Activated CD4-positive, alpha-beta memory T cell treated with anti-CD3 and anti-CD28 coated beads for 36 hours (primary cell): Measurements from ENCODE around the gene CHI3L2. TPM values are rescaled to one million over a fixed set of nuclear protein-coding genes. Genes with fewer than 3 reads are reported as not detected.
A peak's percentile ranks its signal among the peaks of the same experiment; 100 is the strongest.

Source experiments
- CTCF ChIA-PET: fragments of 350-600 bp; sonication (Branson Sonifier 250); formaldehyde crosslinking; loops from one replicate; lab custom pipeline; 2021; ENCODE audit warnings: antibody characterized with exemption, inconsistent platforms; lab: Charles Lee
- POLR2A ChIA-PET: fragments of 350-600 bp; sonication (Branson Sonifier 250); formaldehyde crosslinking; loops from one replicate; lab custom pipeline; 2021; ENCODE audit warnings: antibody characterized with exemption; lab: Charles Lee
- DNase-seq: peaks from one replicate; pipeline ENCODE4 v3.0.0-alpha.2; 2020
- H3K27ac Mint-ChIP-seq: one replicate; pipeline ENCODE4 v1.8.0; 2021; ENCODE audit warnings: mixed read lengths
- H3K27me3 Mint-ChIP-seq: one replicate; pipeline ENCODE4 v1.8.0; 2021; ENCODE audit warnings: mixed read lengths
- H3K36me3 Mint-ChIP-seq: one replicate; pipeline ENCODE4 v1.8.0; 2021; ENCODE audit warnings: mixed read lengths
- H3K4me1 Mint-ChIP-seq: one replicate; pipeline ENCODE4 v1.8.0; 2021; ENCODE audit warnings: low read depth, mixed read lengths
- H3K4me3 Mint-ChIP-seq: one replicate; pipeline ENCODE4 v1.8.0; 2021; ENCODE audit warnings: mild to moderate bottlenecking, mixed read lengths
- H3K9me3 Mint-ChIP-seq: one replicate; pipeline ENCODE4 v1.8.0; 2021; ENCODE audit warnings: mixed read lengths
- intact Hi-C: fragments of 100-400 bp; cut with micrococcal nuclease; formaldehyde crosslinking; loops from one replicate; pipeline ENCODE4 v1.15.1; 2023
- total RNA-seq, 2 experiments: library from RNA; stranded (reverse); gene quantifications; one replicate each; pipeline ENCODE4 v1.2.3, GENCODE V29; 2021

The CHI3L2 gene, protein sequence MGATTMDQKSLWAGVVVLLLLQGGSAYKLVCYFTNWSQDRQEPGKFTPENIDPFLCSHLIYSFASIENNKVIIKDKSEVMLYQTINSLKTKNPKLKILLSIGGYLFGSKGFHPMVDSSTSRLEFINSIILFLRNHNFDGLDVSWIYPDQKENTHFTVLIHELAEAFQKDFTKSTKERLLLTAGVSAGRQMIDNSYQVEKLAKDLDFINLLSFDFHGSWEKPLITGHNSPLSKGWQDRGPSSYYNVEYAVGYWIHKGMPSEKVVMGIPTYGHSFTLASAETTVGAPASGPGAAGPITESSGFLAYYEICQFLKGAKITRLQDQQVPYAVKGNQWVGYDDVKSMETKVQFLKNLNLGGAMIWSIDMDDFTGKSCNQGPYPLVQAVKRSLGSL
- total RNA-seq = 1 to 10 TPM; 2.2 to 2.8 TPM

DNA sequence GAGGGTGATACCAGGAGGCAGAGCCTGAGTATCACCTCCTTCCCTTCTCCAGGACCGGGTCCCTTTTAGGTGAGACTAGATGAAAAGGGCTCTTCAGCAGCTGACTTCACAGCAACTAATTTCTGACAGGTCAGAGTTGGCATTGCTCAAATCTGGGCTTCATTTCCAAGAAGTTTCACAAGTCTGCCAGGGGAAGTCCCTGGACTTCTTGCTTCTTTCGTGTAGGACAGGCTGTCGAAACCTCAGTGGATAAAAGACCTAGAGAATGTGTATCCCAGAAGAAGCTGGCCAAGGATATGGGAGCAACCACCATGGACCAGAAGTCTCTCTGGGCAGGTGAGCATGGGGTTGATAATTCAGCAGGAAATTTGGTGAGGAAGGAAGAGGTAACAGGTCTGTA is at the start of gene CHI3L2:
CHI3L2 (plus strand) TSS at position 280 of the 400 bp plus-strand sequence; CDS start at position 297, 17 bp downstream.
- Mint-ChIP-seq H3K27me3 (no peaks in the 10 kb centered on the region), H3K36me3 (no peaks in the 10 kb centered on the region), H3K4me3 (no peak within 1 kb of the TSS), H3K27ac (peak within 1 kb of the TSS; percentile 42), H3K4me1 (peaks cover 69% of the 10 kb centered on the region), H3K9me3 (no peaks in the 10 kb centered on the region)
- intact Hi-C loops = no loop called here
- ChIA-PET CTCF (interaction anchor here (0.7 to 12.9 kb wide), 5 partner anchors 12 to 542 kb away, joined by 3 to 169 read pairs (median 3); no protein-coding TSS in a partner anchor), POLR2A (interaction anchor here (0.7 kb wide), 1 partner anchor 8 kb away, joined by 5 read pairs; no protein-coding TSS in a partner anchor)
- DNase-seq = no peak

DNA sequence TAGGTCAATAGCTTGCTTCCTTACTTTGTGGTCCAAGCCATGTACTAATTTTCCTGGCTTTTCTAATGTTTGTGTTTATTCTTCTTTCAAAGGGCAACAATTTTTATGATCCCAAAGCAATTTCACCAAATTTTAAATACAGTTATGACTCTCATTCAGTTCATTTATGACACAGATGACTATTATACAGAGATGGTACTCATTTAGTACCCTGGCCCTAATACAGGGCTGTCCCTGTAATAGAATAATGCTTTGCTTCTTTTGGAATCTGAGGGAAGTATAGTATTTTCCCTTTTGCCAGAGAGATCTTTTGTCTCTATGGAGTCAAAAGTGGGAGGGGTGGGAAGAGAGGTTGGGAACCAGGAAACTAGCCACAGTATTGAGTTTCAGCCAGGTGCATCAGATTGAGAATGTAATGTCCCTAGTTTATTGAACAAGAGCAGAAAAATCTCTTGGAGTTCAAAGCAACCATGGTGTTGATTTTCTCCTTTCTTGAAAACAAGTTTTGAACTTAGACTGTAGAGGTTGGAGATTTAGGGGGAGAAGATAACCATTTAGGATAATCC is 47.5 kb upstream of the CHI3L2 start:
- DNase-seq = no peak
- Mint-ChIP-seq H3K27me3 (no peaks in the 10 kb centered on the region), H3K36me3 (peaks cover 37% of the 10 kb centered on the region), H3K4me3 (no peak overlapping the region), H3K27ac (peak overlapping the region; percentile 46), H3K4me1 (peaks cover 41% of the 10 kb centered on the region), H3K9me3 (no peaks in the 10 kb centered on the region)
- CTCF ChIA-PET = interaction anchor here (0.6 to 1.0 kb wide), 2 partner anchors 41 to 220 kb away, joined by 4 read pairs; no protein-coding TSS in a partner anchor
- intact Hi-C loops = no loop called here
- POLR2A ChIA-PET = no interaction called here

DNA sequence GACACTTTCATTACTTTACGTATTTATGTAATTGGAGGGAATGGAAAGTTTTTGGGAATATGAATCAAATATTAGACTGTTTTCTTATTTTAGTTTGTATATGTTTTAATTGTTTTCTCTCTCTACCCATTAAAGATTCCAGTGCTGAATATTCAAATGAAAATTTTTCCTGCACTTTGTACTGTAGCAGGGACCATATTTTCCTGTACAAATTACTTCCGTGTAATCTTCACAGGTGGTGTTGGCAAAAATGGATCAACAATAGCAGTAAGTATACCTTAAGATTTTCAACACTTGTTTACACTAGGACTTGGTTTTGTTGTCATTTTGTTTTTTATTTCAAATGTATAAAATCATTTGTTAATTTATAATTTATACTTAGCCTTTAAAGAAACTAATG is 45.5 kb upstream of the CHI3L2 start:
- CTCF ChIA-PET = interaction anchor here (1.1 to 2.2 kb wide), 3 partner anchors 12 to 152 kb away, joined by 3 to 8 read pairs (median 5); no protein-coding TSS in a partner anchor
- Mint-ChIP-seq H3K9me3 (no peaks in the 10 kb centered on the region), H3K4me3 (no peak overlapping the region), H3K36me3 (peaks cover 47% of the 10 kb centered on the region), H3K27ac (no peak overlapping the region), H3K27me3 (no peaks in the 10 kb centered on the region), H3K4me1 (peaks cover 59% of the 10 kb centered on the region)
- DNase-seq = no peak
- intact Hi-C loops = no loop called here
- POLR2A ChIA-PET = interaction anchor here (0.8 to 2.3 kb wide), 5 partner anchors 10 to 43 kb away, joined by 3 to 15 read pairs (median 4); no protein-coding TSS in a partner anchor

DNA sequence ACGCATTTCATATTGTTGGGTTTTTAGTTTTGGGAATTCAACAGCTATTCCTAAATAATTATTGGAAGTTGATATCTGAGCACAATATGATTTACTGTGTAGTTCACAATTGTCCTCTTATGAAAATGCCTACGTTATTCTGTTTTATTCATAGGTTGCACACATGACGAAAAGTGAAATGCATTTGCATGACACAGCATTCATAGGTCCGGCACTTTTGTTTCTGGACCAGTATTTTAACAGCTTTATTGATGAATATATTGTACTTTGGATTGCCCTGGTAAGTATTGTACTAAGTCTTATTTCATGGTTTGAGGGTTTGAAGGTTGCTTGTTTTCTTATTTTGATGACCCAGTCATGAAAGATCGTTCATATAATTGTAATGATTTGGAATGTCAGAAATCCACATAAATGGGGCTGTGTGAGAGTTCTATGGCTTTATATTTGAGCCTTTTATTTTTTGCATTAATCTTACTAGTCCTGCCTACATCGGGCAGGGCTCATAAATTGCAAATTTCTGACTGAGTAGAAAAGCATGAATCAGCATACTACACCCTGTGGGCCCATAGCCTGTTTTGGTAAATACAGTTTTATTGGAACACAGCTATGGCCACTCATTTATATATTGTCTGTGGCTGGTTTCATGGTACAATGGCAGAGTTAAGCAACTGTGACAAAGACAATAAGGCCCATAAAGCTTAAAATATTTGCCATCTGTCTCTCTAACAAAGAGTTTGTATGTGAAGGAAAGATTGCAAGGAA is 44.0 kb upstream of the CHI3L2 start:
- DNase-seq = no peak
- Mint-ChIP-seq H3K4me1 (peaks cover 70% of the 10 kb centered on the region), H3K27me3 (no peaks in the 10 kb centered on the region), H3K9me3 (no peaks in the 10 kb centered on the region), H3K36me3 (peaks cover 60% of the 10 kb centered on the region), H3K4me3 (no peak overlapping the region), H3K27ac (peak overlapping the region; percentile 61)
- CTCF ChIA-PET = interaction anchor here (1.0 to 2.2 kb wide), 4 partner anchors 10 to 40 kb away, joined by 3 to 8 read pairs (median 6); partner anchors contain the start of gene DENND2D
- intact Hi-C loops = no loop called here
- POLR2A ChIA-PET = interaction anchor here (1.5 to 2.3 kb wide), 3 partner anchors 9 to 37 kb away, joined by 3 to 15 read pairs (median 6); no protein-coding TSS in a partner anchor

DNA sequence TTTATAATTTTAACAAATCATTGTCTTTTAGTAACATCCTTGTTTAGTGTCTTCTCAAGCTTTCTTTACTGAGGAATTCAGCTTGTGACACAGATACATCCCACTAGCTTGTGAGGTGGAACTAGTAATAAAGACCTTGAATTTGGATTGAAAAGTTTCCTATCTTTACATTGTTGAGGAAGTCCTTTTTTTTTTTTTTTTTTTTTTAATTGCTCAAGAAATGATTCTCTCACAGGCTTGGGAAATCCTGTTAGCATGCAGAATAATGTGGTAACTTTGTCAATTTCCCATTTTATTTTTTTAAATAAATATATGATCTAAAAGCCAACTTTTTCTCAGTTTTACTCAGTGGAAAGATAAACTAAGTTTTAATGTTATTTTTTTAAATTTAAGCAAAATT is 42.9 kb upstream of the CHI3L2 start:
- Mint-ChIP-seq H3K4me1 (peaks cover 79% of the 10 kb centered on the region), H3K27me3 (no peaks in the 10 kb centered on the region), H3K27ac (peak overlapping the region; percentile 62), H3K36me3 (peaks cover 69% of the 10 kb centered on the region), H3K9me3 (no peaks in the 10 kb centered on the region), H3K4me3 (no peak overlapping the region)
- CTCF ChIA-PET = no interaction called here
- intact Hi-C loops = loop anchor here (5.0 kb wide), 1 partner anchor 38 kb away; no protein-coding TSS in a partner anchor
- POLR2A ChIA-PET = no interaction called here
- no peak for DNase-seq

DNA sequence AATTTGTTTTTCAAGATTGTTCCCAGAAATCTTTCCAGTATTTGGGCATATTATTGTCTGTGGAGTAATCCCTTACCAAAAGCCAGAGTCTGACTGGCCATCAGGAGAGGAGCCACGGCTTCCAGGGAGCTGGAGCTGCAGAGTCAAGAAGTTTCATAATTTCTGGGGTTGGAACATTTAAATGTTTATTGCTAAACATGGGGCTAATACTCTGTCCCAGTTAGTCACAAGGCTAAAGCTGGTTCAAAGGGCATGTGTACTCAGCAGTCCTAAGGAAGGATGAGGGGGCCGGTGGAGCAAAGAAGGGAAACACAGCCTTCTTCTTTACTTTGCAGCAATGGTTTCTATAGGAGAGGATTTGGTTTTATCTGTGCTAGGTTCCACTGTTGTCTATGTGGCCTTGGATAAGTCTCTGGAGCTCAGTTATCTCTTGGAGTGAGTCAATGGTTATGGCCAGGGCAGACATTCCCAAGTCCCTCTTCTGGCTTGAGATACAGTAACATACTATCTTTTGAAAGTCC is 36.5 kb upstream of the CHI3L2 start:
- no peak overlapping the region for H3K4me3 Mint-ChIP-seq
- peaks cover 91% of the 10 kb centered on the region for H3K4me1 Mint-ChIP-seq
- intact Hi-C loops = no loop called here
- no peaks in the 10 kb centered on the region for H3K9me3 Mint-ChIP-seq
- no peak for DNase-seq
- H3K36me3 Mint-ChIP-seq = peaks cover 95% of the 10 kb centered on the region
- no peaks in the 10 kb centered on the region for H3K27me3 Mint-ChIP-seq
- ChIA-PET CTCF (interaction anchor here (1.1 to 1.8 kb wide), 4 partner anchors 27 to 210 kb away, joined by 3 to 8 read pairs (median 4); no protein-coding TSS in a partner anchor), POLR2A (interaction anchor here (1.1 to 13.7 kb wide), 5 partner anchors 8 to 27 kb away, joined by 4 to 256 read pairs (median 12); partner anchors contain the start of gene DENND2D)
- H3K27ac Mint-ChIP-seq = peak overlapping the region; percentile 97

DNA sequence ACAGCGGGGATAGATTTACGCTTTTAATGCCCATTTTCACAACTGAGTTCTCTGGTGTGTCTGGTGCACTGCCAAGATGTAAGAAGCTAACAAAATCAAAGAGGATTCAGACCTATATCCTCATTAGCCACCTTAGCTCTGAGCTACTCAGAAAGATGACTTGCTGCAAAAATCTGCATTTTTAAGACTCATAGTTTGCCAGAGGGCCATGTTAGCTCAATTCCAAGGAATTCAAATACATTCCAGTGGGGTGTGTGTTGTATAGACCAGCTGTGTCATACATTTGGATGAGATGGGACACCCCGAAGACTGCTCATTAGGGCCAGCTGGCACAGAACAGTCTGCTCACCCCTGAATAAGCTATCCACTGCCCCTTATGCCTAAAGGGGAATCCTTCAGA is 36.0 kb upstream of the CHI3L2 start:
- H3K27ac Mint-ChIP-seq = peak overlapping the region; percentile 97
- POLR2A ChIA-PET = interaction anchor here (1.1 to 13.7 kb wide), 5 partner anchors 8 to 26 kb away, joined by 4 to 256 read pairs (median 12); partner anchors contain the start of gene DENND2D

DNA sequence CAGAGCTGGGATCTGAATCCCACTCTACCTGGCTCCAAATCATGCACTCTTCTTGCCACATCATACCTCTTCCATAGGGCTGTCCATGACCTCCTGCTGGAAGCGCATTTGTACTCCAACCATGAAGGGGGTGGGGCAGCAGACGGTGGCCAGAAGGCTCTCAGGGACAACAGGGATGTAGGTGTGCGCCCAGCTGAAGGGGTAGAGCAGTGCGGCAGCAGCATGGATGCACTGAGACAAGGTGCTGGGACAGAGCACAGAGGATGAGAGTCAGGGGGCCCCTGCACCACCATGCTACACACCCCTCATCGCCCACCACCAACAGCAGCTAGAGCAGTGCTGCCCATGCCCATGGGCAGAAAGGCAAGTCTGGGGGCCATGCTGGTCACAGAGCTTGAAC is 35.4 kb upstream of the CHI3L2 start:
- peaks cover 93% of the 10 kb centered on the region for H3K4me1 Mint-ChIP-seq
- H3K36me3 Mint-ChIP-seq = peaks cover 95% of the 10 kb centered on the region
- H3K9me3 Mint-ChIP-seq = no peaks in the 10 kb centered on the region
- intact Hi-C loops = no loop called here
- ChIA-PET POLR2A (interaction anchor here (1.1 to 13.7 kb wide), 5 partner anchors 8 to 26 kb away, joined by 4 to 256 read pairs (median 12); partner anchors contain the start of gene DENND2D), CTCF (interaction anchor here (1.0 to 2.0 kb wide), 7 partner anchors 23 to 209 kb away, joined by 3 to 8 read pairs (median 5); no protein-coding TSS in a partner anchor)
- no peak overlapping the region for H3K4me3 Mint-ChIP-seq
- DNase-seq = no peak
- no peaks in the 10 kb centered on the region for H3K27me3 Mint-ChIP-seq
- H3K27ac Mint-ChIP-seq = peak overlapping the region; percentile 97

More for the DNA sequence above, 36.0 kb upstream of the CHI3L2 start:
- no peak for DNase-seq
- Mint-ChIP-seq H3K4me3 (no peak overlapping the region), H3K27me3 (no peaks in the 10 kb centered on the region), H3K9me3 (no peaks in the 10 kb centered on the region), H3K4me1 (peaks cover 93% of the 10 kb centered on the region), H3K36me3 (peaks cover 95% of the 10 kb centered on the region)
- CTCF ChIA-PET = interaction anchor here (1.1 to 1.8 kb wide), 4 partner anchors 26 to 209 kb away, joined by 3 to 8 read pairs (median 4); no protein-coding TSS in a partner anchor
- intact Hi-C loops = no loop called here

DNA sequence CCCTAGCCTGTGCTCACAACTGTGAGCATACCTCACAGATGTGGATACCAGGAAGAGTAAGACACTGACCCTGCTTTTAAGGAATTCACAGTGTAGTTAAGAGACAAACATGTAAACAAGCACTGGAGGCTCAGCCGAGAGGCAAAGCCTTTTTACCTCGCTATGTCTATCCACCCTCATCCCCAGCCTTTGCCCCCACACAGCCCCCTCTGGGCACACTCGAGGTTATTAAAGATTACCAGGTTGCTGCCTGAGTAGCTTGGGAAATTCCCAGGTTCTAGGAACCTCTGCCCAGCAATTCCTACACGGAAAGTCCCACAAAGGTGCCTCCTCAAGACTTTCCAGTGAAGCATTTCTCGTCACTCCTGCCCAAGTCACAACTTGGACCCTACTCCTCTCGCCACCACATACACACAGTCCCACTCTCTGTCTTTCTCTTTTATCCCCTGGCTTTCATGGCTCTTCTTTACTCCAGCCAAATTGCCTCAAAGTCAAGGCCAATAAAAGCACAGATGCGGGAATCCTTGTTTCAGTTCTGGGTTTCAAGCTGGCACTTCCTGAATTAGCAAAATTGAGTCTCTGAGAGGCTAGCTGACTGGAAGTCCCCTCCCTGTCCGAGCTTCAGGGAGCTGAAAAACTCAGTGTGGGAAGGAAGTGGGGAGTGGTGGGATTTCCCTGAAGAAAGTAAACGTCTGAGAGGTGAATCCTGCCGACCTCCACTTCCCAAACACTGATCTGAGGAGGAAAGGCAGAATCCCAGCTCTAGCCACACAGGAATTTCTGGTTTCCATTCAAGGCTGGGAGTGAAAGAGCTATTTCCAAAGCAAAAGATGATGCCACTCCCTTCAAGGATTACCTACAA is 34.6 kb upstream of the CHI3L2 start:
- ChIA-PET CTCF (interaction anchor here (0.7 to 2.0 kb wide), 5 partner anchors 22 to 207 kb away, joined by 3 to 7 read pairs (median 6); no protein-coding TSS in a partner anchor), POLR2A (interaction anchor here (3.1 to 13.7 kb wide), 3 partner anchors 10 to 25 kb away, joined by 12 to 256 read pairs (median 15); no protein-coding TSS in a partner anchor)
- H3K27ac Mint-ChIP-seq = peak overlapping the region; percentile 97
- no peaks in the 10 kb centered on the region for H3K9me3 Mint-ChIP-seq
- no peak overlapping the region for H3K4me3 Mint-ChIP-seq
- H3K36me3 Mint-ChIP-seq = peaks cover 96% of the 10 kb centered on the region
- intact Hi-C loops = no loop called here
- peak; percentile 49 for DNase-seq
- H3K27me3 Mint-ChIP-seq = no peaks in the 10 kb centered on the region
- H3K4me1 Mint-ChIP-seq = peaks cover 96% of the 10 kb centered on the region
